Activated naive CD4-positive, alpha-beta T cell treated with anti-CD3 and anti-CD28 coated beads, Interleukin-2, amount 10 ng/mL, durations not matched to agents 7 days and 5 days (primary cell): ENCODE results near the gene WWP2.

ENCODE experiments used
- CTCF ChIA-PET: fragments of 350-600 bp; sonication (Branson Sonifier 250); formaldehyde crosslinking; loops from one replicate; lab custom pipeline; 2021; ENCODE audit warnings: antibody characterized with exemption; lab: Charles Lee
- DNase-seq: peaks from one replicate; pipeline ENCODE4 v3.0.0-alpha.2; 2020
- H3K27ac Mint-ChIP-seq: one replicate; pipeline ENCODE4 v1.8.0; 2021; ENCODE audit warnings: mild to moderate bottlenecking, moderate library complexity, mixed read lengths
- H3K27me3 Mint-ChIP-seq: one replicate; pipeline ENCODE4 v1.8.0; 2021; ENCODE audit warnings: mild to moderate bottlenecking, mixed read lengths
- H3K36me3 Mint-ChIP-seq: one replicate; pipeline ENCODE4 v1.8.0; 2021; ENCODE audit warnings: mixed read lengths
- H3K4me1 Mint-ChIP-seq: one replicate; pipeline ENCODE4 v1.8.0; 2021; ENCODE audit warnings: mixed read lengths
- H3K4me3 Mint-ChIP-seq: one replicate; pipeline ENCODE4 v1.8.0; 2021; ENCODE audit warnings: mild to moderate bottlenecking, moderate library complexity, mixed read lengths
- H3K9me3 Mint-ChIP-seq: one replicate; pipeline ENCODE4 v1.8.0; 2021; ENCODE audit warnings: mixed read lengths

WWP2 gene

GRCh38 chr16:69905171-69905555 is 143.0 kb downstream of the WWP2 start:
- Mint-ChIP-seq H3K36me3 (peaks cover 24% of the 10 kb centered on the region), H3K4me1 (no peaks in the 10 kb centered on the region), H3K4me3 (no peak overlapping the region), H3K9me3 (no peaks in the 10 kb centered on the region), H3K27me3 (no peaks in the 10 kb centered on the region), H3K27ac (no peak overlapping the region)
- CTCF ChIA-PET = no interaction called here
- DNase-seq = no peak

GRCh38 chr16:69906838-69907401 is 144.8 kb downstream of the WWP2 start:
- Mint-ChIP-seq H3K4me1 (no peaks in the 10 kb centered on the region), H3K9me3 (no peaks in the 10 kb centered on the region), H3K27me3 (no peaks in the 10 kb centered on the region), H3K4me3 (no peak overlapping the region), H3K36me3 (peaks cover 26% of the 10 kb centered on the region), H3K27ac (no peak overlapping the region)
- no peak for DNase-seq
- CTCF ChIA-PET = interaction anchor here (0.7 to 1.2 kb wide), 2 partner anchors 23 to 24 kb away, joined by 3 to 4 read pairs; no protein-coding TSS in a partner anchor

- Mint-ChIP-seq H3K4me3 (no peak overlapping the region), H3K36me3 (peaks cover 19% of the 10 kb centered on the region), H3K4me1 (no peaks in the 10 kb centered on the region), H3K27ac (no peak overlapping the region), H3K27me3 (no peaks in the 10 kb centered on the region), H3K9me3 (no peaks in the 10 kb centered on the region)
- CTCF ChIA-PET = no interaction called here
- DNase-seq = no peak
These were observed 146.9 kb downstream of the WWP2 start for GRCh38 chr16:69909043-69909442.

- Mint-ChIP-seq H3K36me3 (peaks cover 18% of the 10 kb centered on the region), H3K27me3 (no peaks in the 10 kb centered on the region), H3K27ac (no peak overlapping the region), H3K4me1 (no peaks in the 10 kb centered on the region), H3K4me3 (no peak overlapping the region), H3K9me3 (no peaks in the 10 kb centered on the region)
- DNase-seq = no peak
- CTCF ChIA-PET = no interaction called here
These were observed 147.6 kb downstream of the WWP2 start for GRCh38 chr16:69909760-69910159.

GRCh38 chr16:69910964-69911363 is 148.8 kb downstream of the WWP2 start:
- Mint-ChIP-seq H3K4me3 (no peak overlapping the region), H3K4me1 (no peaks in the 10 kb centered on the region), H3K36me3 (peaks cover 21% of the 10 kb centered on the region), H3K27ac (no peak overlapping the region), H3K27me3 (no peaks in the 10 kb centered on the region), H3K9me3 (no peaks in the 10 kb centered on the region)
- no peak for DNase-seq
- CTCF ChIA-PET = no interaction called here

- Mint-ChIP-seq H3K4me3 (no peak overlapping the region), H3K36me3 (peaks cover 14% of the 10 kb centered on the region), H3K4me1 (no peaks in the 10 kb centered on the region), H3K9me3 (no peaks in the 10 kb centered on the region), H3K27ac (no peak overlapping the region), H3K27me3 (no peaks in the 10 kb centered on the region)
- CTCF ChIA-PET = interaction anchor here (1.9 to 2.0 kb wide), 2 partner anchors 14 kb away, joined by 6 to 8 read pairs; no protein-coding TSS in a partner anchor
- no peak for DNase-seq
These were observed 154.3 kb downstream of the WWP2 start for GRCh38 chr16:69916462-69916861.

GRCh38 chr16:69917311-69917710 is 155.2 kb downstream of the WWP2 start:
- Mint-ChIP-seq H3K36me3 (peaks cover 13% of the 10 kb centered on the region), H3K27me3 (no peaks in the 10 kb centered on the region), H3K9me3 (no peaks in the 10 kb centered on the region), H3K27ac (peak overlapping the region; percentile 49), H3K4me3 (no peak overlapping the region), H3K4me1 (no peaks in the 10 kb centered on the region)
- CTCF ChIA-PET = interaction anchor here (1.9 kb wide), 1 partner anchor 13 kb away, joined by 6 read pairs; no protein-coding TSS in a partner anchor
- DNase-seq = no peak

GRCh38 chr16:69917739-69918138 is 155.6 kb downstream of the WWP2 start:
- H3K36me3 Mint-ChIP-seq = peaks cover 12% of the 10 kb centered on the region
- no peaks in the 10 kb centered on the region for H3K9me3 Mint-ChIP-seq
- no peaks in the 10 kb centered on the region for H3K27me3 Mint-ChIP-seq
- CTCF ChIA-PET = interaction anchor here (1.9 kb wide), 1 partner anchor 12 kb away, joined by 6 read pairs; no protein-coding TSS in a partner anchor
- H3K4me3 Mint-ChIP-seq = no peak overlapping the region
- H3K4me1 Mint-ChIP-seq = no peaks in the 10 kb centered on the region
- H3K27ac Mint-ChIP-seq = peak overlapping the region; percentile 49
- DNase-seq = no peak

- DNase-seq = no peak
- CTCF ChIA-PET = interaction anchor here (1.9 kb wide), 1 partner anchor 12 kb away, joined by 6 read pairs; no protein-coding TSS in a partner anchor
- no peaks in the 10 kb centered on the region for H3K27me3 Mint-ChIP-seq
- H3K36me3 Mint-ChIP-seq = peaks cover 12% of the 10 kb centered on the region
- no peaks in the 10 kb centered on the region for H3K4me1 Mint-ChIP-seq
- H3K4me3 Mint-ChIP-seq = no peak overlapping the region
- H3K9me3 Mint-ChIP-seq = no peaks in the 10 kb centered on the region
- no peak overlapping the region for H3K27ac Mint-ChIP-seq
These were observed 156.1 kb downstream of the WWP2 start for GRCh38 chr16:69918241-69918640.

GRCh38 chr16:69921127-69921526 is 159.0 kb downstream of the WWP2 start:
- Mint-ChIP-seq H3K4me3 (no peak overlapping the region), H3K9me3 (no peaks in the 10 kb centered on the region), H3K4me1 (no peaks in the 10 kb centered on the region), H3K27ac (no peak overlapping the region), H3K36me3 (peaks cover 10% of the 10 kb centered on the region), H3K27me3 (no peaks in the 10 kb centered on the region)
- CTCF ChIA-PET = interaction anchor here (1.5 kb wide), 1 partner anchor 9 kb away, joined by 3 read pairs; no protein-coding TSS in a partner anchor
- DNase-seq = no peak

GRCh38 chr16:69922200-69922599 is 160.1 kb downstream of the WWP2 start:
- Mint-ChIP-seq H3K4me3 (no peak overlapping the region), H3K27ac (no peak overlapping the region), H3K9me3 (no peaks in the 10 kb centered on the region), H3K4me1 (no peaks in the 10 kb centered on the region), H3K27me3 (no peaks in the 10 kb centered on the region), H3K36me3 (peaks cover 10% of the 10 kb centered on the region)
- no peak for DNase-seq
- CTCF ChIA-PET = interaction anchor here (0.8 kb wide), 1 partner anchor 8 kb away, joined by 4 read pairs; no protein-coding TSS in a partner anchor

GRCh38 chr16:69924041-69924775 is 162.1 kb downstream of the WWP2 start:
- peaks cover 2% of the 10 kb centered on the region for H3K36me3 Mint-ChIP-seq
- H3K27me3 Mint-ChIP-seq = no peaks in the 10 kb centered on the region
- H3K27ac Mint-ChIP-seq = no peak overlapping the region
- CTCF ChIA-PET = interaction anchor here (0.9 kb wide), 1 partner anchor 128 kb away, joined by 3 read pairs; no protein-coding TSS in a partner anchor
- H3K4me1 Mint-ChIP-seq = no peaks in the 10 kb centered on the region
- H3K9me3 Mint-ChIP-seq = no peaks in the 10 kb centered on the region
- DNase-seq = no peak
- no peak overlapping the region for H3K4me3 Mint-ChIP-seq

- H3K4me1 Mint-ChIP-seq = no peaks in the 10 kb centered on the region
- no peaks in the 10 kb centered on the region for H3K9me3 Mint-ChIP-seq
- H3K27me3 Mint-ChIP-seq = no peaks in the 10 kb centered on the region
- CTCF ChIA-PET = no interaction called here
- no peak overlapping the region for H3K27ac Mint-ChIP-seq
- DNase-seq = no peak
- H3K36me3 Mint-ChIP-seq = peaks cover 2% of the 10 kb centered on the region
- H3K4me3 Mint-ChIP-seq = no peak overlapping the region
These were observed 162.7 kb downstream of the WWP2 start for GRCh38 chr16:69924777-69925191.

- Mint-ChIP-seq H3K4me1 (no peaks in the 10 kb centered on the region), H3K27me3 (no peaks in the 10 kb centered on the region), H3K9me3 (no peaks in the 10 kb centered on the region), H3K36me3 (peaks cover 8% of the 10 kb centered on the region), H3K27ac (peak overlapping the region; percentile 38), H3K4me3 (no peak overlapping the region)
- CTCF ChIA-PET = no interaction called here
- DNase-seq = no peak
These were observed 163.2 kb downstream of the WWP2 start for GRCh38 chr16:69925311-69925710.

GRCh38 chr16:69926241-69926640 is 164.1 kb downstream of the WWP2 start:
- Mint-ChIP-seq H3K27me3 (no peaks in the 10 kb centered on the region), H3K4me1 (no peaks in the 10 kb centered on the region), H3K27ac (no peak overlapping the region), H3K9me3 (no peaks in the 10 kb centered on the region), H3K4me3 (no peak overlapping the region), H3K36me3 (peaks cover 10% of the 10 kb centered on the region)
- CTCF ChIA-PET = no interaction called here
- no peak for DNase-seq
